Lower leg skin (tissue), 3 donors: ENCODE data around the gene SDHAF3.
"Not testable (repeated sequence)": the region's sequence is repeated elsewhere in the genome, so short reads cannot be mapped to it uniquely, and the experiment has no call there.

Source experiments
- CTCF ChIP-seq, 3 donors: fragments of 450-650 bp; IDR thresholded peaks; one replicate each; pipeline ENCODE4 v1.5.1; 2016; ENCODE audit warnings: antibody characterized with exemption in 3 of 3, mild to moderate bottlenecking in 3 of 3, moderate library complexity in 2 of 3
- POLR2A ChIP-seq, 2 donors: fragments of 450-650 bp; IDR thresholded peaks; one replicate each; pipeline ENCODE4 v1.6.1; 2016 to 2017; ENCODE audit warnings: antibody characterized with exemption in 2 of 2, mild to moderate bottlenecking in 1 of 2, moderate library complexity in 1 of 2

- not testable (repeated sequence) for TF ChIP-seq CTCF, POLR2A (IDR thresholded peaks at IDR 0.05)
Measured at GRCh38 chr7:97161609-97162008, 44.1 kb downstream of the SDHAF3 start.
